Parathyroid adenoma (tissue), 2 donors: ENCODE measurements around the gene PFKL.

Experiments
- H2AFZ ChIP-seq: fragments of 300-600 bp; sonication (generic); one replicate; pipeline ENCODE4 v1.7.0; 2017; ENCODE audit warnings: antibody characterized with exemption, mild to moderate bottlenecking
- H3K27ac ChIP-seq: fragments of 300-600 bp; sonication (generic); one replicate; pipeline ENCODE4 v1.7.0; 2017
- H3K27me3 ChIP-seq: fragments of 300-600 bp; sonication (generic); one replicate; pipeline ENCODE4 v1.7.0; 2017; ENCODE audit warnings: low read length; ENCODE audit not compliant: control insufficient read depth, insufficient read depth
- H3K36me3 ChIP-seq: fragments of 300-600 bp; sonication (generic); one replicate; pipeline ENCODE4 v1.7.0; 2017; ENCODE audit warnings: low read length; ENCODE audit not compliant: control insufficient read depth, insufficient read depth
- H3K4me1 ChIP-seq: fragments of 300-600 bp; sonication (generic); one replicate; pipeline ENCODE4 v1.7.0; 2017; ENCODE audit warnings: control low read depth
- H3K4me2 ChIP-seq: fragments of 300-600 bp; sonication (generic); one replicate; pipeline ENCODE4 v1.7.0; 2017; ENCODE audit warnings: low read length
- H3K4me3 ChIP-seq: fragments of 300-600 bp; sonication (generic); one replicate; pipeline ENCODE4 v1.7.0; 2017; ENCODE audit warnings: low read depth, low read length
- H3K79me2 ChIP-seq: fragments of 300-600 bp; sonication (generic); one replicate; pipeline ENCODE4 v1.7.0; 2017; ENCODE audit warnings: control low read depth
- H3K9ac ChIP-seq: fragments of 300-600 bp; sonication (generic); one replicate; pipeline ENCODE4 v1.7.0; 2017; ENCODE audit warnings: mild to moderate bottlenecking
- H3K9me3 ChIP-seq: fragments of 300-600 bp; sonication (generic); one replicate; pipeline ENCODE4 v1.7.0; 2017; ENCODE audit warnings: low read length; ENCODE audit not compliant: control insufficient read depth
- TF ChIP-seq, protein P1 (sequence below): fragments of 300-600 bp; sonication (generic); IDR thresholded peaks from one replicate; pipeline ENCODE4 v1.7.0; 2017; ENCODE audit warnings: antibody characterized with exemption, mild to moderate bottlenecking
- donor health status: primary hyperparathyroidism.

PFKL gene

DNA sequence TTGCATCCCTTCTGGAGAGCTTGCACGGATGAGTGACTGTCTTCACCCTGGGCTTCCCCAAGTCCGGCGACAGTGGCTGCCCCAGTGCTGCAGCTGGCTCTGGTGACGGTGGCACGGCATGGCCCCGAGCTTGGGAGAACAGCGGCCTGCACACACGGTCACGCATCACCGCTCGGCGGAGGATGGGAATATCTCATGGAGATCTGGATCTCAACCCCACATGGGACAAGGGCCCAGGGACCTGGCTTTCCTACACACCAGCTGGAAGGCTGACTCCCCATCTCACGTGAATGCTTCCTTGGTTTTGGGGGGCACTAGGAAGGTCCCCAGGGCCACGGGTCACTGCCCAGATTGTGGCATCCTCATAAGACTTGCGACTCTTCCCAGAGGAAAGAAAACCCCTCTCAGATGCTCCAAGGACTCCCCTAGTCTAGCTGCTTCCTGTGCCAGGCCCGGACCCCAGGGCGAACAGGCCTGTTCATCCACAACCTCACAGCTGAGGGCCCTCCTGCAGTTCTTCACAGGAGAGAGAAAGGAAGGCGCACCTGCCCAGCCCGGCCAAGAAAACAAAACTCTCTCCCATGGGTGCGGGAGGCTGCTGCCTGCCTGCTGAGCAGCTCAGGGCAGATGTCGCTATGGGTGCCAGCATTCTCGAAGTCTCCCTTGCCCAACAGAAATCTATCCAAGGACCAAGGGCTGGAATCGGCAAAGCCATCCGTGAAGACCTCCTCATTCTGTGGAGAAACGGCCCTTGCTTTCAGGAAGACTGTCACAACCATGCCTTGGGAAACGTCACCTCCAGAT, 29.4 kb downstream of the PFKL start:
- H3K4me3 ChIP-seq, result no peak overlapping the region

DNA sequence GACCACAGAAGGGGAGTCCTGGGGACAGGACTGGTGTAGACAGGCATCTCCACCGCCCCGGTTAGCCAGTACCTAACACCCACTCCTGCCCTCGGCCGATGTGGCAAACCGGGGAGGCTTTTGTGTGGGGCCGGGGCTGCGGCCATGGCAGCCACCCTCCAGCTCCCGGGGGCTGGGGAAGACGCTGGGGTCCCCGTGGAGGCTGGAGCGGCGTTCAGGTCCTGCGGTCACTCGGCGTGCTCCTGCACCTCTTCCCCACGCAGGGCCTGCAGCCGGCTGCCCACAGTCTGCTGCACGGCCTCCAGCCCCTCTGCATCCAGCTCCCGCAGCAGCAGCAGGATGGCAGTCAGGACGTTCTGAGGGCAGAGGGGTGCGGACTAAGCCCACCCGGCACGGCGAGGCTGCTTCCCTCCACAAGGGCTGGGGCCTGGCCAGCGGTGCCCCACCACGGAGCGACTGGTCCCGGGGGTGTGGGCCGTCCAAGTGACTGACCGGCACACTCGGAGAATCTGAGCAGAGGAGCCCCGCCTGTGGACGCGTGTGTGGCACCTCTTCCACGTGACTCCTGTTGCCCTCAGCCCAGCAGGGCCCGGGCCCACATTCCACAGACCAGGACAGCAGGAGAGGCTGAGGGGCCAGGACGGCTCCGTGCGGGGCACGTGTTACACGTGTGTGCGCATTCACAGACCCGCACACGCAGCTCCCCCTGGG, 30.3 kb downstream of the PFKL start:
- TF ChIP-seq, protein P1, sequence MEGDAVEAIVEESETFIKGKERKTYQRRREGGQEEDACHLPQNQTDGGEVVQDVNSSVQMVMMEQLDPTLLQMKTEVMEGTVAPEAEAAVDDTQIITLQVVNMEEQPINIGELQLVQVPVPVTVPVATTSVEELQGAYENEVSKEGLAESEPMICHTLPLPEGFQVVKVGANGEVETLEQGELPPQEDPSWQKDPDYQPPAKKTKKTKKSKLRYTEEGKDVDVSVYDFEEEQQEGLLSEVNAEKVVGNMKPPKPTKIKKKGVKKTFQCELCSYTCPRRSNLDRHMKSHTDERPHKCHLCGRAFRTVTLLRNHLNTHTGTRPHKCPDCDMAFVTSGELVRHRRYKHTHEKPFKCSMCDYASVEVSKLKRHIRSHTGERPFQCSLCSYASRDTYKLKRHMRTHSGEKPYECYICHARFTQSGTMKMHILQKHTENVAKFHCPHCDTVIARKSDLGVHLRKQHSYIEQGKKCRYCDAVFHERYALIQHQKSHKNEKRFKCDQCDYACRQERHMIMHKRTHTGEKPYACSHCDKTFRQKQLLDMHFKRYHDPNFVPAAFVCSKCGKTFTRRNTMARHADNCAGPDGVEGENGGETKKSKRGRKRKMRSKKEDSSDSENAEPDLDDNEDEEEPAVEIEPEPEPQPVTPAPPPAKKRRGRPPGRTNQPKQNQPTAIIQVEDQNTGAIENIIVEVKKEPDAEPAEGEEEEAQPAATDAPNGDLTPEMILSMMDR, result no peak
- Histone ChIP-seq H3K27ac (no peak overlapping the region), H3K36me3 (no peaks in the 10 kb centered on the region), H2AFZ (no peak overlapping the region), H3K4me1 (no peaks in the 10 kb centered on the region), H3K79me2 (no peaks in the 10 kb centered on the region), H3K4me3 (no peak overlapping the region), H3K9ac (no peak overlapping the region), H3K27me3 (no peaks in the 10 kb centered on the region), H3K4me2 (no peak overlapping the region), H3K9me3 (no peaks in the 10 kb centered on the region)

More for the DNA sequence above, 29.4 kb downstream of the PFKL start:
- no peaks in the 10 kb centered on the region for H3K36me3 ChIP-seq
- H3K4me2 ChIP-seq, result no peak overlapping the region
- H2AFZ ChIP-seq, result no peak overlapping the region
- TF ChIP-seq, protein P1, result no peak
- H3K27ac ChIP-seq, result no peak overlapping the region
- no peak overlapping the region for H3K9ac ChIP-seq
- no peaks in the 10 kb centered on the region for H3K9me3 ChIP-seq
- H3K4me1 ChIP-seq, result no peaks in the 10 kb centered on the region
- H3K79me2 ChIP-seq, result no peaks in the 10 kb centered on the region
- H3K27me3 ChIP-seq, result no peaks in the 10 kb centered on the region

GRCh38 chr21:44330698-44331097, 30.8 kb downstream of the PFKL start:
- TF ChIP-seq, protein P1, result no peak
- H3K79me2 ChIP-seq, result no peaks in the 10 kb centered on the region
- no peak overlapping the region for H3K27ac ChIP-seq
- H3K9me3 ChIP-seq, result no peaks in the 10 kb centered on the region
- H3K4me1 ChIP-seq, result no peaks in the 10 kb centered on the region
- no peak overlapping the region for H3K4me3 ChIP-seq
- H3K36me3 ChIP-seq, result no peaks in the 10 kb centered on the region
- H2AFZ ChIP-seq, result no peak overlapping the region
- H3K27me3 ChIP-seq, result no peaks in the 10 kb centered on the region
- no peak overlapping the region for H3K4me2 ChIP-seq
- H3K9ac ChIP-seq, result no peak overlapping the region

DNA sequence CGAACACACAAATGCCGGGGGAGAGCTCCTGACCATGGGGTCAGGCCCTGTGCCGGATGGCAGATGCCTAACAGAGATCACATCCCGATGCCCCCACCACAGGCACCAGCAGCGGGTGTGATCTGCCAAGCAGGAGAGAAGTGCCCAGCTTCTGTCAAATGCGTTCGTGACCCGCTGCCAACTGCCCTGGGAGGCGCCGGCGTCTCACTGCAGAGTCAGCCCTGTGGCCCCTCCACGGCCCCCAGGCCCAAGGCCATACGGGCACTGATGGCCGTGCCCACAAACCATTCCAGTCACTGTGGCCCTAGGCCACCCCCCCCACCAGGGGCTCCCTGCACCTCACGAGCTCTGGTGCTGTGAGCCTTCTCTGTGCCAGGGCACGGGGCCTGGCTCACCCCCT, 31.4 kb downstream of the PFKL start:
- Histone ChIP-seq H3K36me3 (no peaks in the 10 kb centered on the region), H3K4me1 (no peaks in the 10 kb centered on the region), H3K4me3 (no peak overlapping the region), H3K27me3 (no peaks in the 10 kb centered on the region), H2AFZ (no peak overlapping the region), H3K4me2 (no peak overlapping the region), H3K9me3 (no peaks in the 10 kb centered on the region), H3K9ac (no peak overlapping the region), H3K27ac (no peak overlapping the region), H3K79me2 (no peaks in the 10 kb centered on the region)
- TF ChIP-seq, protein P1, result no peak
